NCI-H2227 (cell line): Measurements from ENCODE around the gene SPTSSB.
A peak's percentile ranks its signal among the peaks of the same experiment; 100 is the strongest.

ENCODE experiments used
- DNase-seq: peaks from one replicate; lab custom pipeline; 2025; ENCODE audit not compliant: unreplicated experiment; lab: John Stamatoyannopoulos, UW

The SPTSSB gene

GRCh38 chr3:161371441-161372320, at the start of gene SPTSSB:
Gene SPTSSB, minus strand, starts transcription at chr3:161371517. Its CDS starts 25,194 bp downstream, at chr3:161346323.
- peak; percentile 15 for DNase-seq

- DNase-seq, result no peak
Observed at GRCh38 chr3:161420746-161421145, 49.4 kb upstream of the SPTSSB start.

GRCh38 chr3:161419555-161420333, 48.4 kb upstream of the SPTSSB start:
- no peak for DNase-seq

DNA sequence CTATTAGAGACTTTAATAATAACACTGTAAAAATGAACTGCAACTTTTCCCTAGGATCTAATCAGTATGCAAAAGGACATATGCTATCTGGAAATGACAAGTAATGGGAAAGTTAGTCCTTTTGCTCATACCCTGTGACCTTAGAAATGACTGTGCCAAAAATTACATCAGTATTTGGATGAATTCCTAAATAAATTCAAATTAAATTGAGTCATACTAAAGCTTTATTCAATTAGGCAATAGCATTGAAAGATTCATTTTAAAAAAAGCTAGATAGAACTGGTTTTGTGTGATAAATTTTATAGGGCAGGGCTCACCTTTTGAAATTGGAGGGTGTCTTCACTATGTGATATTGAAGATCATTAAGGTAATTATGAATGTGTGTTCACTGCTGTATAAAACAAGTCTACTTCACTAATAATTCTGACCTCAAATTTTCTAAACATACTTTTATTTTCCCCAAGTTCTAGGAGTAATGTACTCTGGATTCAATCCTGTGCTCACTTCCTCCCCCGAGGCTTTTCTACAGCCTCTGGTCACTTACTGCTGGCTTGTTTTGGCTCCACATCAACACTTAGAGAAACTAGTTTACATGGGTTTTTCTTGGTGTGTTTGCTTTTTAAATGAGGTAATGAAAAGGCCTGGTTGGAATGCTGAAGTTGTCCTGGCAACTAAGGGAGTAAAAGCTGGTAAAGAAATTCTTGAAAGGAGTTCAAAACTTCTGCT, 44.4 kb upstream of the SPTSSB start:
- no peak for DNase-seq

DNA sequence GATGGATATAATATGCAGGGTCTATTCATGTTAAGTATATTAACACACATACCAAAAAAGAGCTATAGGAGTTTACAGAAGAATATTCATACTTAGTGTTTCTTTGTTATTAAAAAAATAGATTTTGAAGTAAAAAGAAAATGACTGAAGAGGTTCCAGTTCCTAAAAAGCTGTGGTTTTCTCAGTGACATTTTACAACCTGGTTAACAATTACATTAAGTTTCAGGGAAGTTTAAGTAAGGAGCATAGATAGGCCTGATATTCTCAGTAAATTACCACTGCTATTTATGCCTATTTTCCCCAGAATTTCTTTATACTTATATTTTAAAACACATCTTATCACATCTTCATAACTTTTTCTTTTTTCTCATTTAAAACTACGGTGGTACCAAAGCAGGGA, 43.6 kb upstream of the SPTSSB start:
- no peak for DNase-seq

- no peak for DNase-seq
Observed at GRCh38 chr3:161413855-161414210, 42.5 kb upstream of the SPTSSB start.

DNA sequence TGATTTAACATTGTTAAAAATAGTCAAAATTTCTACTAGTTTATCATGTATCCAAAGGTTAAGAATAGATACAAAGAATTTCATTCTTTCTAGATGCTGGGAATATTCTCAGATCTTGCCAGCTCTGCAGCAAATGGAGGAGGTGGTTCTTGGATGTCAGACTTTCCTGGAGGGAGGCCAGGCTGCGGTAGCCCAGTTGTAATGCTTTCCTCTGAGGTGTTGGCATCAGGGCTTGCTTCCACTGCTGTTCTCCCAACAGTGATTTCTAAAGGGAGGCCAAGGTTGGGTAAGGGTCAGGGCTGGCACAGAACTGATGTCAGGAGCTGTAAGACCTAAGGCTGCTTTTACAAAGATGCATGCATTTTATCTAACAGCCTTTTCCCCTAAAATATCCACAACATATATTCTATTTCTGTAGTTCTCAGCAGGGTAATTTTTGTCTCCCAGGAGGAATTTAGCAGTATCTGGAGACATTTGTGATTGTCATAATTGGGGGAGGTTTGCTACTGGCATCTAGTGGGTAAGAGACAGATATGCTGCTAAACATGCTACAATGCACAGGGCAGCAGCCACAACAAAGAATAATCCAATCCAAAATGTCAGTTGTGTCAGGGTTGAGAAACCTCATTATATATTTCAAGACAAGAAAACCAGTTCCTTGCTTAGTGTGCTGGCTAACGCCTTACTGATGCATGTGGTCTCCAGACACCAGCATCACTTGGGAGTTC, 42.0 kb upstream of the SPTSSB start:
- no peak for DNase-seq

DNA sequence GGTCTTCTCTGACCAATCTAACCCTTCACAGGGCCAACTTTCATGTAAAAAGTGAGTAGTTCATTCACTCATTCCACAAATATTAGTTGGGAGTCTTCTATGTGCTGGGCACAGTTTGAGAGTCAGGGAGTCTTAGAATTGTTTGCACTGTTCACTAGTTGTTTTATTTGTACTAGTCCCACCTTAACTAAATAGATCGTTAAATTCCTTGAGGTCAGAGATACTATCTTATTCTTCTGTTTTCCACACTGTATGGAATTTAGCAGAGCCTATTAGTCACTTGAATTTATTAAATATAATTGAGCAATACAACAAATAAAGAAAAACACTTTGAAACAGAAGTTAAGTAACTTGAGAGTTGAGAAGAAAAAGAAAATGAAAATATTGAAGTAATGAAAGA, 40.8 kb upstream of the SPTSSB start:
- no peak for DNase-seq

GRCh38 chr3:161409858-161410257, 38.5 kb upstream of the SPTSSB start:
- DNase-seq, result no peak

- DNase-seq, result peak; percentile 34
Observed at GRCh38 chr3:161409069-161409468, 37.8 kb upstream of the SPTSSB start.

DNA sequence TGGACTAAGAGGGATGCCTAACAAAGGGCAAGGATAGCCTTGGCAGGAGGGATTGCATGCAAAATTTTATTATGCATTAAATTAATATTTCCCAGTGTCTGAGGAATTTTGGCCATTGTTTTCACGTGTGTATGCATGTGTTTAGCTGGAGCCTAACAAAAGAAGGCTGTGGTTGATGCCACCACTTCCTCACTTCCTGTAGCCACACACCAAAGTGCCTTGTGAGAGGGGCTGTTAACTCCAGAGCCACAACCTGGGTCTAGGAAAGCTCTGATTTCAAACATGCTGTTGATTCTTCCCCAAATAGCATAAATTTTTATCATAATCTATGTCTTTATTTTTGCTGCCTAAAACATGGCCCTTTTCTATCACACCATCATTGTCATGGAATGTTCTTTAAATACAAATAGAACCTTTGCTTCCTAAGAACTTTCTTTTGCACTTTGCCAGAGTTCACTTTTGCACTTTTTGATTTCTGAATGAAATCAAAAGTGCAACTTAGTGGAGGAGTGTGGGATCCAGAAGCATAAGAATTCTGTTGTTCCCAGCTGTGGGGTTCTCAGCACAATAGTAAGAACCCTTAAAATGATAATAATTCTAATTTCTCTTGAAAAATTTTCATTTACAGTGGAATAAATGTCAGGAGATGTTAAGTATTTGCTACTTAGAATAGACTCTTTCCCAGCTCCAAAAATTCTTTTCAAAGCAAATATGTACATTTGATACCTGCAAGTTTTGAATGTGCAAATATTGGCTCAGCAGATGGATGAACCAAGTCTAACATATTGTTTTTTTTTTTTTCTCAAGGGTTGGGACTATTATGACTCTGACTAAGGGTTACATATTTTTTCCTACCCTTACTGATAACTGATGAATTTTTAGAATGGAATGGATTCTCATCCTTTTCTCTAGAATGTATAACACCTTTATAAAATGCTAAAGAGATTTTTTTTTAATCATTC, 35.6 kb upstream of the SPTSSB start:
- no peak for DNase-seq

DNA sequence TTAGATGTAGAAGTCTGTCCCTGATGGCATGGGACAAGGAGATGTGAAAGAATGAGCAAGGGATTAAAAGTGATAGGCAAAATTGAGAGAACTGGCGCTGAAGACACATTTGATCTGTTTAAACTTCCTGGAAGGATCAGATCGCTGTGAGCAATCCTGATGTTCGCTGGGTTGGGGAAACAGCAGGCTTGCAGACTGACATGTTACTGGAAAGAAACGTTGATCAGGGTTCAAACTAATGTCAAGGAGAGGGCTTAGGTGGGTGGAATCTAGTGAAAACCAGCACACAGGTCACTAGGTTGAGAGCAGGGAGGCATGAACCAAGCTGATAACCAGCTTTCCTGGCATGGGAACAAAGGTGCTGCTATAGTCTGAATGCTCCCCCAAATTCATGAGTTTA, 34.5 kb upstream of the SPTSSB start:
- DNase-seq, result no peak

DNA sequence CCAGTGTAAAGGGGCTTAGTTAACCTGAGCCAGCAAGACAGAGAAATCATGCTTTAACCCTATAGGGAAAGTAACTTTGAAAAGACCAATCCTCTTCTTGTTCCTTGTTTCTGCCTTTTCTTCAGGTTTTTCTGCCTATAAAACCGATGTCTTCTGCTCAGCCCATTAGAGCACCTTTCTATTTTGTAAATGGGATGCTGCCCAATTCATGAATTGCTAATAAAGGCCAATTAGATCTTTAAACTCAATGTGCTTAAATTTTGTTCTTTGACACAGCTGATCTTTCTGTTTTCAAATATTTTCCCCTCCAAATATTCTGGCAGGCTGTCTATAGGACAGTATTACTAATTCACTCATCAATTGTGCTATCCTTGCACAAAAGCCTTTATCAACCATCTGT, 33.8 kb upstream of the SPTSSB start:
- DNase-seq, result no peak

GRCh38 chr3:161403251-161403650, 31.9 kb upstream of the SPTSSB start:
- DNase-seq, result no peak

DNA sequence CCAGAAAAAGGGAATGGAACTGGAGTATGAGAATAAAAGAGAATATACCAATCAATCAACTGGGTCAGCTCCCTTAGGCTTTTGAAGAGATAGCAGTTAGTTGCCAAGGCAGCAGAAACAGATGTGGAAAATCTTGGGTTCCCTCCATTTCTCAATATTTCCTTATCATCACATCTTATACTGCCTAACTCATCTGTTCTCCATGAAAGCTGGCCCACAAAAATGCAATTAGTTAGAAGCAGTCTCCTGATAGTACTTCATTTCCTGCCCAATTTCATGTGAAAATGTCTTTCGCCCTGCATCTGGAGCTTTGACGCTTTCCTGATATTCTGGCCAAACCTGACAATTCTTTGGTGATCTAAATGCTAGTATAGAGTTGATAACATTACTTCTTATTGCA, 30.1 kb upstream of the SPTSSB start:
- no peak for DNase-seq

GRCh38 chr3:161400650-161401049, 29.3 kb upstream of the SPTSSB start:
- DNase-seq, result no peak

GRCh38 chr3:161395115-161396012, 24.0 kb upstream of the SPTSSB start:
- no peak for DNase-seq

DNA sequence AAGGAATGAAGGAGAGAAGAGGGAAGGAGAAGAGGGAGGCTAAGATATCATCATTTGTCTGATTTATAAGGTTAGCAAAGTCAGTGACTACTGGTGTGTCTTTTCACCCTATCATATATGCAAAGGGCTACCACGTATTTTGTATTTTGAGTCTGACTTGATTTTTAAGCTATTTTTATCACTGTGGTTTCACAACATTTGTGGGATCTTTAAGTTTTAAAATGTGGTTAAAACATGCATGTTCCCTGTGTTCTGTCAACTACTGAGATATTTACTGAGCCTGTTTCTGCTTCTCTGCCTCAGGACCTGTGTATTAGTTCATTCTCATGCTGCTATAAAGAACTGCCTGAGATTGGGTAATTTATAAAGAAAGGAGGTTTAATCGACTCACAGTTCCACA, 22.5 kb upstream of the SPTSSB start:
- no peak for DNase-seq

DNA sequence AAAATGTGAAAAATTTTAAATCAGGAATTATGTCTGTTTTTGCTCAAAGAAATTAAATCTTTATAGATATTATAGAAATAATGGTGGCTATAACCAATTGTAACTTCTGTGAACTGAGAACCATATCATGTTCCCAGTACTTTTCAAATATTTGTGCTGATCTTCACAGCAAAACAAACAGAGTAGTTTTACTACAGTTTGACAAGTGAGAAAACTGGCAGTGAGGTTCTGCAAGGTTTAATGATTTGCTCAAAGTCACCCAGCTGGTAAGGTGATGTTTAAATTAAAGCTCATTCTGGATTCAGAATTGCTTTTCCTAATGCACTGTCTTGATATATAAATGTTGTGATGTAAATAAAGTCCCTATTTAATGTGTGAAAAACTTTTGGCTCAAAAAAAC, 22.0 kb upstream of the SPTSSB start:
- no peak for DNase-seq
